NOMO-1 (cell line): Measurements from ENCODE around the gene SOCS4.
A peak's percentile ranks its signal among the peaks of the same experiment; 100 is the strongest.
"Not testable (repeated sequence)": the region's sequence is repeated elsewhere in the genome, so short reads cannot be mapped to it uniquely, and the experiment has no call there.

Experiments used
- DNase-seq, 2 experiments: peaks; one replicate each; lab custom pipeline; 2025; ENCODE audit not compliant: unreplicated experiment in 2 of 2; lab: John Stamatoyannopoulos, UW

The SOCS4 gene, protein sequence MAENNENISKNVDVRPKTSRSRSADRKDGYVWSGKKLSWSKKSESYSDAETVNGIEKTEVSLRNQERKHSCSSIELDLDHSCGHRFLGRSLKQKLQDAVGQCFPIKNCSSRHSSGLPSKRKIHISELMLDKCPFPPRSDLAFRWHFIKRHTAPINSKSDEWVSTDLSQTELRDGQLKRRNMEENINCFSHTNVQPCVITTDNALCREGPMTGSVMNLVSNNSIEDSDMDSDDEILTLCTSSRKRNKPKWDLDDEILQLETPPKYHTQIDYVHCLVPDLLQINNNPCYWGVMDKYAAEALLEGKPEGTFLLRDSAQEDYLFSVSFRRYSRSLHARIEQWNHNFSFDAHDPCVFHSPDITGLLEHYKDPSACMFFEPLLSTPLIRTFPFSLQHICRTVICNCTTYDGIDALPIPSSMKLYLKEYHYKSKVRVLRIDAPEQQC

DNA sequence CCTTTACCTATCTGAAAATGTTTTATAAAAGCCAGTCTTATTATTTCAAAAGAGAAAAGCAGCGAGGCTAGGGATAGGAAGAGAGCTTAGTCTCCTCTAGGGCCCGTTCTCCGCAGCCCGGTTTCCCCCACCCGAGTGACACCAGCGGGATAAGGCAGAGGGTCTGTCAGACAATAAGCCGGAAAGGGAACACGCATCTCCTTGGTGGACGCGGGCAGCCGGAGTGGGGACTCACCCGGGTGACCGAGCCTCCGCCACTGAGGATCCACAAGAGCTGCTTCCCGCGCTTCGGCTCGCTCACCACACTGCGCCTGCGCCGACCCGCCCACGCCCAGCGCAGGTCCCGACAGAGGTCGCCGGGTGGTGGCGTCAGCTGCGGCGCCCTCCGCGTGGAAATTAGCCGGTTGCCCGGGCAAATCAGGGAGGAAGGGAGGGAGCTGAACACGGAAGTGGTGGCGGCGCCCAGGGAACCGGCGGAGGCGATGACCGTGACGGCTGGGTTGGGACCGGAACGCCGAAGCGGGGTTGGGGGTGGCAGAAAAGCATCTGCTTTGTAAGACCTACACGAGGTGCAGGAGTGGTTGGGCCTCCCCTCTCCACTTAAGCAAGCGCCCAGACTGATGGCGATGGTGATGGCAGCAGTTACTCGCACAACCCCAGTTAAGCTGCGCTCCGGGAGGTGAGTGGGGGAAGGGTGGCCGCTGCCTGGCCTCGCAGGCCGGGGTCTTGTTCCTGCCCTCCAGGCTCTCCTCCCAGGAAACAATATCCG, at the start of gene SOCS4, which contains the start of gene WDHD1:
SOCS4 (plus strand) TSS at position 444 of the 769 bp plus-strand sequence. CDS start 15,806 bp downstream, outside the sequence.
WDHD1 (minus strand) TSS at position 307 of the 769 bp plus-strand sequence. CDS start 312 bp downstream, outside the sequence.
- peak; percentile 87 to 92 for DNase-seq

DNA sequence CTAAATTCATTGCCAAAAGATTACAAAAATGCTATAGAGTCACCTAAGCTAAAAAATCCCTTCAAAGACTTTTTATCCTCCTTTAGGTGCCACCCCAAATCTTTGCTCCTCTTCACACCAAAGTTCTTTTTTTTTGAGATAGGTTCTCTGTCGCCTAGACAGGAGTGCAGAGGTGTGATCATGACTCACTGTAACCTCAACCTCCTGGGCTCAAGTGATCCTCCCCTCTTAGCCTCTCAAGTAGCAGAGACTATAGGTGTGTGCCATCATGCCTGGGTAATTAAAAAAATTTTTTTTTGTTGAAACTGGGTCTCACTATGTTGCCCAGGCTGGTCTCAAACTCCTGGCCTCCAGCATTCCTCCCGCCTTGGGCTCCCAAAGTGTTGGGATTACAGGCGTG, 48.0 kb upstream of the SOCS4 start:
- no peak for DNase-seq

DNA sequence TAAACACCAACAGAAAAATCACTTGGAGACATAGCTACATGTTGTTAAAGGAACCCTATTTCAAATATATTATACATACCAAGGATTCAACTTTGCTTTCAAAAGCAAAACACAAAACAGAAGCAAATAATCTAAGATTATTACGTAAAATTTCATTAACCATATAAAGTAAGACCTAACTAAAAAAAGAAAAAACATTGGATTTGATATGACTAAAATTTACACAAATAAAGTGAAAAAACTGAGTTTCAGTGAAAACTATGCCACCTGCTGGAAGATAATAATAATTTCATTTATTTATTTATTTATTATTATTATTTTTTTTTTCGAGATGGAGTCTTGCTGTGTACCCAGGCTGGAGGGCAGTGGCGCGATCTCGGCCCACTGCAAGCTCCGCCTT, 45.3 kb upstream of the SOCS4 start:
- no peak for DNase-seq

DNA sequence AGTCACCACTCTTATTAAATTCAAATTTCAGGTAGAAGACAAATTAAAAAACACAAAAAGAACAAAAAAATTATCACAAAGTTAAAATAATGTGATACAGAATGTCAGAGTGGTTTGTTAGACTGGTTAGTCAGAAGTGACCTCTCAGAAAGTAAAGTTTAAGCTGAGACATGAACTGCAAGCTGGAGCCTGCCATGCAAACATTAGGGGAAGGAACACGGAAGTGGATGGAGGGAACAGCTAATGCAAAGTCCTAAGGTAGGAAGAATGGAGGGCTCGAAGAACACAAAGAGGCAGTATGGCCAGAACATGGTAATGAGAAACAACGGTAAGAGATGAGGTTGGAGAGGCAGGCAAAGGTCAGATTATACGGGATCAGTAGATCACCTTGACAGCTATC, 41.9 kb upstream of the SOCS4 start:
- no peak for DNase-seq

DNA sequence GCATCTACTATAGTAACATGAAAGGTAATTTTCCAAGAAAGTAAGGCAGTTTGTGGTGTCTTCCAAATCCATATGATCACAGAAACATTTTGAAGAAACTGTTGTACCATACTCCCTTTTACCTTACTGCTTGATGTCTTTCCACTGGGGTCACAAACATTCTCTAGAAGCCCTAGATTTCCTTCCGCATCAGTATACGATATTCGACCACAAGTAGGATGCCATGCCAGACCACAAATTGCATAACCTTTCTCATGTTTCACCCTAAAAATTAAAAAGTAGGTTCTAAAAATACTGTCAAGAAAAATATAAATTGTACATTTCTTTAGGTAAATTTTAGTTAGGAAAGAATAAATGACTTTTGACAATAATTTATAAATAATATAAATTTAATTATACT, 26.7 kb upstream of the SOCS4 start:
- peak; percentile 68 to 88 for DNase-seq

DNA sequence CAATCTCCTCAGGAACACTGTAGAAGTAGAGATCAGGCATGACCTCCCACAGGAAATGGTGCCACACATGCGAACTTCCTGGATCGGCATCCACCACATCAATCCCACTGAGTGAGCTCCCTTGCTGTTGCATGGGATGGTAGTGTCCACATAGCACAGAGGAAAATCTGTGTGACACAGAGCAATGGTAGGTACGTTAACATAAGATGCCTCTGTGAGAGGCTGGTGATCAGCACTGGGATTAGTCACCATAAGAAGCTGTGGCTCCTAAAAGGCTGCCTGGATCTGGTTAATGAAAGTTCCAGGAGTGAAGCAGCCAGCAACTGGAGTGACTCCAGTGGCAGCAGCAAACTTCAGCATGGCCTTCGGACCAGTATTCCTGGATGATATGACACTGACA, 22.0 kb upstream of the SOCS4 start:
- no peak for DNase-seq

DNA sequence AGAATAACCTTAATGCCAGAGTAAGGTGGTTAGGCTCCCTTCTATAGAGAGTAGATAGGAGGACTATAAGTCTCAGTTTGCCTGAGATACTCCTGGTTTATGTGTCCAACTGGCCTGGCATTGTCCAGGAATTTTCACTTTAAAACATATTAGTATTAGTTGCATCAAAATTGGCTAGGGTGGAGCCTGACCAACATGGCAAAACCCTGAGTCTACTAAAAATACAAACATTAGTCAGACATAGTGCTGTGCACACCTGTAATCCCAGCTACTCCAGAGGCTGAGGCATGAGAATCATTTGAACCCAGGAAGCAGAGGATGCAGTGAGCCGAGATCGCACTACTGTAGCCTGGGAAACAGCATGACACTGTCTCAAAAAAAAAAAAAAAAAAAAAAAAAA, 12.0 kb upstream of the SOCS4 start:
- no peak for DNase-seq

DNA sequence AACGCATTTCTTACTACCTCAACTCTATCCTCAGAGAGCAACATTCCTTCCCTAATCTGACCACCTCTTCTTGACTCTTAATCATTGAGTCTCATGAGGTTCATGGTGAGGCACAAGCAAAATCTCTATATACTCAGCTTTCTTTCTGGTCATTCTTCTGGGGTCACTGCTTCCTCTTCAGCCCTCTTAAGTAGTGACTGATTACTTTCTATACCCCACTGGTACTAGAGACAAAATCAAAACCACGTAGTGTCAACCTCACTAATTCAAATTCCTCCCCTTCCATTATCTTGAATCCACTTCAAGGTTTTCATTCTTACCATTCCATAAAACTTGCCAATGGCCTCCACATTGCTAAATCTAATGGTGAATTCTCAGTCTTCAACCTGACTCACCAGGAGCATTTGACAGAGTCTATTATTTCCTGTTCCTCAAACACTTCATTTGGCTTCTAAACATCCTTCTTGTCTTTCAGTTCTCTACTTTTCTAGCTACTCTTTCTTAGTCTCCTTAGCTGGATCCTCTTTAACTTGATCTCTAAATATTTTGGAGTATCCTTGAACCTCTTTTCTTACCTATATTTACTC, 7.0 kb upstream of the SOCS4 start:
- DNase-seq, result peak in 1 of 2 experiments; percentile 44

DNA sequence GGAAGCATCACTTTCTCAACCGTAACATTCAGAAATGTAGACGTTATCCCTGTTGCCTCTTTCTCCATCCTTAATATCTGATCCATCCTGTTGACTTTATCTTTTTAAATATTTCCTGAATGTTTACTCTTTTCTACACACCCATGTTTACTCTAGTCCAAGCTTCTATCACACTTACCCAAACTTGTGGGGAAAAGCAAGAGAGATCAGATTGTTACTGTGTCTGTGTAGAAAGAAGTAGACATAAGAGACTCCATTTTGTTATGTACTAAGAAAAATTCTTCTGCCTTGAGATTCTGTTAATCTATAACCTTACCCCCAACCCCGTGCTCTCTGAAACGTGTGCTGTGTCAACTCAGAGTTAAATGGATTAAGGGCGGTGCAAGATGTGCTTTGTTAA, 2.7 kb upstream of the SOCS4 start:
- not testable (repeated sequence) for DNase-seq

DNA sequence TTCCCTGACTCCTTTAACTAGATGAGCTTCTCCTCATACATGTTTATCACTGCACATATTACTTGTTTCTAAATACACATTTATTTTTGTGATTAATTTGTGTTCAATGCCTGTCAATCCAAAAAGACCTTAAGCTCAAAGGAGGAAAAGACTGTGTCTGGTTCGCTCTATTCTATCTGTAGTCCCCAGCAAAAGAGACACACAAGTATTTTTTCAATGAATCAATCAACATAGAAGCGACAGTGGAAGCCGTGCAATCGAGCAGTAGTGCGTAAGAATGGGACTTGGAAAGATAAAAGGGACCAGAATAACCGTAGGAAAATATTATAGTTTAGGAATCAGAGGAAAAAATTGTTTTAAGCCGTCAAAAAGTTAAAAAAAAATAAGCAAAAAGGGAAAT, 1.1 kb upstream of the SOCS4 start:
- no peak for DNase-seq

DNA sequence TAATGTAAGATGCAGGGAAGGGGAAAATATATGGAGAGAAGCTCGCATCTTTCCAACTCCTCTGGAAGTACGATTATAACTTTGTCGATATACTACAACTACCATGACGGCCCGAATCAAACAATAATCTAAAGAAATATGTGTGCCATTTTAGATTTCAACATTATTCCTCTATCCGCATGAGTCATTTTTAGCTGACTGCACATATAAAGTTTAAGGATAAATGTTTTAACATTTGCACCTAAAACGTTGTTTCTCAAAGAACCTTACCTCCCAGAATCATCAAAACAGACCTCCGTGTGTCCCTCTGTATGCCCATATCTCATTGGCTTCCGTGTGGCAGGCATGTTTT, 619 bp upstream of the SOCS4 start:
- DNase-seq, result peak in 1 of 2 experiments; percentile 38

DNA sequence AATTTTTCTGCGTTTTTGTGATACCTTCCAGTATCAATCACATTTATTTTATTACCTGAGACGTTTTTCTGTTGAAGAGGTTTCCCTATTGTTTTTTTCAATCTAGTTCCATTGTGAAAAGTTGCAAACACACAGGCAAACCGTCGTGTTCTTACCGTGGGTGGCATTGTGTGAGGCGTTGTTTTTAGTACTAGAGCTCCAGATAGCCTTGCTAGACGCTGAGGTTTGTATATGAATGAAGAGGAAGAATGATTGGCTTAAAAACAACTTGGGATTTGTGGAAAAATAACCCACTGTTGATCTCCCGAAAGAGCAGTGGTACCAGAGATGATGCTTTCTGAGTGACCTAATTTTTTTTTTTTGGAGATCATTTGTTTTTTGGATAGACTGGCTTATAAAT, 1.0 kb downstream of the SOCS4 start:
- DNase-seq, result no peak

DNA sequence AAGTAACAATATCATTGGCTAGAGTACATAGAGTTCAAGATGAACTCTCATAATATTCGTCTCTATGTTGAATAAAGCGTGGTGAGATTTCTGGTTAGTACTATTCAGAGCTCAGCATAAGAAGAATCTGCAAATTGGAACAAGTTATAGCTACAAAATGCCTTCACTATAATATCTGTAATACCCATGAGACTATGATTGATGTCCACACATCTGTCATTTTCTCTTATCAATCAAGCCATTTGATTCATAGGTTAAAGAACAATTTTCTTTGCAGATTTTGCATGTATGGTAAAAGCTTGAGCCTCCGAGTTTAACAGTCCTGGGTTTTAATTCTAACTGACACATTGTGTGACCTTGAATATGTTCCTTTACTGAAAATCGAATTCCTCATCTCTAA, 1.4 kb downstream of the SOCS4 start:
- DNase-seq, result no peak

DNA sequence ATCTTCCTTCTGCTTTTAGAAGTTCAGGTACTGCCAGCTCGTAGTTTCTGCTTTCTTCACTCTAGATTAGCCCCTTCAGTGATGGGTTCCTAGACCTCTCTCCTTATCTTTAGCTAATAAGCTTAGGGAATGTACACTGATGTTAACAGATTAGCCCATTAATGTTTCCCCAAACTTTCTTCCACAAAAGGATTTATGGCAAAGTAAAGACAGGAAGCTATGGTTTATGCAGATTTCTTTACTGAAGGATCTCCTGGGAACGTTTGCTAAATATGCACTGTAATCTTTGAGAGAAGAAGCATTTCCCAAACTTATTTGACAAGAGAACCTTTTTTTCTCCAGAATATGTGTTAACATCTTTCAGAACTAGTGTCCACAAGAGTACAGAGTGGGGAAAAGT, 4.2 kb downstream of the SOCS4 start:
- DNase-seq, result no peak

DNA sequence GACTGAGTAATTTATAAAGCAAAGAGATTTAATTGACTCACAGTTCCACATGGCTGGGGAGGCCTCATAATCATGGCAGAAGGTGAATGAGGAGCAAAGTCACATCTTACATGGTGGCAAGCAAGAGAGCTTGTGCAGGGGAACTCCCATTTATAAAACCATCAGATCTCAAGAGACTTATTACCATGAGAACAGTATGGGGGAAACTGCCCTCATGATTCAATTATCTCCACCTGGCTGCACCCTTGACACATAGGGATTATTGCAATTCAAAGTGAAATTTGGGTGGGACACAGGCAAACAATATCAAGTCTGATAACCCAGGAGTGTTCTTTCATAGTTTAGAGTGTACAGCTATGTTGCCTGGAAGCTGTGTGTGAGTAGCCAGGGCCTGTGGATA, 11.0 kb downstream of the SOCS4 start:
- DNase-seq, result not testable (repeated sequence)

DNA sequence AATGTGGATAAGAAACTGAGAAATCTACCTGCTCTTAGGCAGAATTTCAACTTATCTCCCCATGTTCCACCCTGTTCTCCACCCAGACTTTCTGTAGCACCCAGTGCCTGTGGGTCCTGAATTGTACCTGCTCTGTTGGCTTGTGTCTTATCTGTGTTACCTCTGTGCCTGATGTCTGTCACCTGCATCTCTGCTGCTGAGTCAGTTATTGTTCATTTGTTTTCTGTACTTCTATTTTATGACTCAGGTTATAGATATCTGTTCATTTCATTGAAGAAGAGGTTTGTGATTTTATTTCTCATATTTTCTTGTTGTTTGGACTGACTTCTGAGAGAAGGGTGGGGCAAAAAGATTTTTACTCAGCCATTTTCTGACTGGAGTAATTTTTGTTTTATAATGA, 11.7 kb downstream of the SOCS4 start:
- DNase-seq, result no peak

DNA sequence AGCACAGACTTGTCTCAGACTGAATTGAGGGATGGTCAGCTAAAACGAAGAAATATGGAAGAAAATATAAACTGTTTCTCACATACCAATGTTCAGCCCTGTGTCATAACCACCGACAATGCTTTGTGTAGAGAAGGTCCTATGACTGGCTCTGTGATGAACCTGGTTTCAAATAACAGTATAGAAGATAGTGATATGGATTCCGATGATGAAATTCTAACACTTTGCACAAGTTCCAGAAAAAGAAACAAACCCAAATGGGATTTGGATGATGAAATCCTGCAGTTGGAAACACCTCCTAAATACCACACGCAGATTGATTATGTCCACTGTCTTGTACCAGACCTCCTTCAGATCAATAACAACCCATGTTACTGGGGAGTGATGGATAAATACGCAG, 16.5 kb downstream of the SOCS4 start:
- DNase-seq, result no peak

DNA sequence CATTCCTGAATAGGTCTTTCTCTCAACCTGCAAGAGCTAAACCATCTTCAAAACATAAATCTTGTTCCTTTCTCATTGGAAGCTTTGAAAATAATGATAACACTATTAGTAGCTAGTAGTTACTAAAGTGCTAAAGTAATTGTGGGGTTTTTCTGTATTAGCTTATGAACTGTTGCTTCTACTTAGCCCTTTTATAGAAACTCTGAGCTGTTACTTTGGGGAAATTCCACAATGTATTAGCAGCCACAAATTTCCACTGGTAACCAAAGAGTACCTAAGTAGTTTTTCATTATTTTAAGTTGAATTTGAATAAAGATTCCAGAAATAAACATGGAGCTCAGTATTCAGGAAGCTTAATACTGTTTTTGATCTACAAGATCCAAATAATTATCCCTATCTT, 18.1 kb downstream of the SOCS4 start:
- DNase-seq, result no peak

DNA sequence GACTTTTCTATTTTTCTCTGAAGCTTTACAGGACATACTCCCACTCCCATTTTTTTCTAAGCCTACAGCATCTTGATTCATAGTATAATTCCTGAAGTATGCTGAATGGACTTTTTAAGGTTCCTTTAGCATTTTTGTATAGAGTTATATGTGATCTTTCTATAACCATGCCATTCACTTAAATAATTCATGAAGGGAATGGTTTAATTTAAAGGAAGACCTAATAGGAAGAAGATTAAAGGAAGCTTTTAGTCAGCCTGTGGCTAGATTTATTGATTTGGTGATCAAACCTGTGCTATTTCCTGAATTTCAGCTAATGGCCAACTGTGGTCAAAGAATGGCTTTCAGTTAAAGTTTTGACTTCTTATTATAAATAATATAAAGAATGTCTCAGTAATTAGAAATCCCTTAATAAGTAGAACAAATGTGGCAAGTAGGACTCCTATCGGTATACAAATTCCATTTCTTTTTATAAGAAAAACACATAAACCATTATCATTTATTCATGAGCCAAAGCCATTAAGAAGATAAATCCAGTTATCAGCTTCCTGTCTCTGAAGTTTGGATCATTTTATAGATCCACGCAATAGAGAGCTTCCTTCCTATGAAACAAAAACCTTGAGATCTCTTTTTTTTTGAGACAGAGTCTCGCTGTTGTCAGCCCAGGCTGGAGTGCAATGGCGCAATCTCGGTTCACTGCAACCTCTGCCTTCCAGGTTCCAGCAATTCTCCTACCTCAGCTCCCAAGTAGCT, 20.4 kb downstream of the SOCS4 start:
- no peak for DNase-seq

DNA sequence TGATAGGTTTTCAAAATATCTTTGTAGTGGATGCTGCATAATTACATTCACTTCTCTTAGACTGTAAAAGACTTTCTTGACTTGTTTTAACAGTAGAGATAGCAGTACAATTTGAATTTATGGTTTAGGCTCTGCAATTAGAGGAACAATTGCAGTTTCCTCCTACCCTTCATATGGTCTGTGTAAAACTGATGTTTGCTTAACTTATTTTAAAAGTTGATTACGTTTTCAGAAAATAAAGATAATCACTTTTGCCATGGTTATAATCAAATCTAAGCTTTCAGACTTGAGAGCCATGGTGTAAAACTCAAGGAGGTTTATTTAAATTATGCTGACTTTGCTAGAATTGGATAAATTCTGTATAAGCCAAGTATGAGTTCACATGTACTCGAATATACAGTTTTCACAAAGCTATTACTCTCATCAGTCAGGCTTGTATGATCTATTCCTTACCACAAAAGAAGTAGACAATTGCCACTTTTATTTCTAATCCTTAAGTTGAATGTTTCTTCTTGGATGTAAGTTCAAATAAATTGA, 21.9 kb downstream of the SOCS4 start:
- no peak for DNase-seq

DNA sequence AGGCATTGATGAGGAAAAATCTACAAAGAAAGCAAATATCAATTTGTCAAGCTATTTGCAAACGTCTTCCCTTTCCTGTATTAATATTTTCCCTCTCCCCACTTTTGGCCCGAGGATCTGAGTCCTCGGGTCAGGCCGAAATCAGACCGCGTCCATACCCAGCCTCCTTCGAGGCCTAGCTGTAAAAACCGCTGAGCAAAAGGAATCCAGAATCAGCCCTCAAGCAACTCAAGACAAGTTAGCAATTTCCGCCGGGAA, 24.1 kb downstream of the SOCS4 start:
- peak in 1 of 2 experiments; percentile 70 for DNase-seq
